AG04449 (cell line): ENCODE results near the gene FOXP1.

Experiments used
- CTCF ChIA-PET: fragments of 350-600 bp; formaldehyde crosslinking; extraction: SDS; loops from one replicate; lab custom pipeline; 2021; ENCODE audit warnings: antibody characterized with exemption; lab: Yijun Ruan, JAX
- POLR2A ChIA-PET: fragments of 400-600, 350-600 bp; formaldehyde crosslinking; extraction: SDS; loops from one replicate; lab custom pipeline; 2020; ENCODE audit warnings: antibody characterized with exemption, inconsistent platforms; lab: Yijun Ruan, JAX
- DNase-seq: peaks from one replicate; pipeline ENCODE4 v3.0.0-alpha.2; 2010; ENCODE audit warnings: low read depth, low spot score
- H3K4me3 ChIP-seq: 2 replicates; pipeline ENCODE4 v1.5.1; 2011; ENCODE audit warnings: low read depth, mild to moderate bottlenecking, control low read depth, low read length
- CTCF ChIP-seq: IDR thresholded peaks from one replicate; pipeline ENCODE4 v1.5.1; 2011; ENCODE audit warnings: mild to moderate bottlenecking, moderate library complexity, low read length, control low read depth, inconsistent platforms; ENCODE audit not compliant: insufficient read depth; ENCODE audit errors: missing control alignments

Gene FOXP1

DNA sequence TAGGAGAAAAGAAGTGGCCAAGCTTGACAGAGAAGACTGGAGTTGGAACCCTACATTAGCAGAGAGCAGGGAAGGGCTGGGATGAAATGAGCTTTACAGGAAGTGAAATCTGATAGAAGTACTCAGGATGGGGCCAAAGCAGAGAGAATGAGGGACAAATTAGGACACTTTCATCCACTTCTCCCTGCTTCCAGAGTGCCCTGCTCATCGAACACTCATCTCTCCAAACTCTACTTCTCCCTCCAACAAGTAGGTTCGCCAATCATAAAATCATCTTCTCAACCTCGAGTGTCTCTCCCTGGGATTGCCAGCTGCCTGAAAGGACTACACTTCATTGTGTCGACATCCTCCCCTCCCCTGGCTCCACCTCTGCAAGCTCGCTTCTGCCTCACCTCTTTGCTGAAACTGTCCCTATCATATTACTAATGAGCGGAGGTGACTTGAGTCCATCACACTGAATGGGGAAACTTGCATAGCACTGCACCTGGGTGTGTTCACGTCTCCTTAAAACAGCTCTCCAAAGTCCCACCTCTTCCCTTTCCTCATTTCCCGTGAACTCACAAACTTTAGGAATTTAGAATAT is 365.8 kb downstream of the FOXP1 start:
- POLR2A ChIA-PET, result no interaction called here
- DNase-seq, result no peak
- no peak overlapping the region for H3K4me3 ChIP-seq
- CTCF ChIA-PET, result no interaction called here
- no peak for TF ChIP-seq CTCF

DNA sequence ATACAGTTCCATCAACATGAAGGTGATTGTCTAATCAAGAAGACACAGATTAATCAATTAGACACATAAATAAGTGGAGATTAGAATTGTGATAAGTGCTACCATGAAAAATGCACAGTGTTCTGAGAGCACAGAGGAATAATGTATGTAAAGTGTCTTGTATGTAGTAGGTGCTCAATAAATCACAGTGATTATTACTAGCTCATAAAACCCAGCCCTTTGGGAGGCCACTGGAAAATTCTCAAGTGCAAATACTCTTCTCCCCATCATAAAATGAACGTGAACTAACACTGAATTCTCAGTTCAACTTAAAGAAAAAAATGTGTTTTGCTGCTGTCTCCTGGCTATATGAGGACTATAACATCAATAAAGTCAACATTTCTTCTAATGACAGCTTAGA is 368.2 kb downstream of the FOXP1 start:
- no peak for DNase-seq
- ChIA-PET POLR2A (no interaction called here), CTCF (no interaction called here)

GRCh38 chr3:71214797-71215196 is 368.7 kb downstream of the FOXP1 start:
- ChIA-PET POLR2A (no interaction called here), CTCF (no interaction called here)
- no peak for TF ChIP-seq CTCF
- no peak for DNase-seq
- H3K4me3 ChIP-seq, result no peak overlapping the region

More for the DNA sequence above, 368.2 kb downstream of the FOXP1 start:
- H3K4me3 ChIP-seq, result no peak overlapping the region
- no peak for TF ChIP-seq CTCF

DNA sequence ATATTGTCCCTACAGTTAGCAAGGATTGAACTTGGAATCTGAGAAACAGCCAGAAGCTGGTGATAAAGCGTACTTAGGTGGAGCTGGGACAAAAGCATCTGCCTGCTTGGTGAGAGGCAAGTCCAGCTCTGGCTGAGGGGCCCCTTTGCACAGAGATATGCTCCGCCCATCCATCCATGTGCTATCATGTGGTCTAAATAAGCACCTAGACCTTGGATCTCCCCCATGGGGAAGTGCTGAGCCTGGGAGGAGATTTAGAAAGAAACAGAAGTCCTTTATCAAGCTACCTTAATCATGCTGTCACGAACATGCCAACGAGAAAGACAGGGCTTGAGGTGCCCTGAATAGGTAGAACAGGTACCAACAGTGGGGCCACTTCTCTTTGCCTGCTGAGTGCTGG is 369.5 kb downstream of the FOXP1 start:
- no peak for DNase-seq
- no peak overlapping the region for H3K4me3 ChIP-seq
- TF ChIP-seq CTCF, result no peak
- POLR2A ChIA-PET, result no interaction called here
- CTCF ChIA-PET, result no interaction called here

DNA sequence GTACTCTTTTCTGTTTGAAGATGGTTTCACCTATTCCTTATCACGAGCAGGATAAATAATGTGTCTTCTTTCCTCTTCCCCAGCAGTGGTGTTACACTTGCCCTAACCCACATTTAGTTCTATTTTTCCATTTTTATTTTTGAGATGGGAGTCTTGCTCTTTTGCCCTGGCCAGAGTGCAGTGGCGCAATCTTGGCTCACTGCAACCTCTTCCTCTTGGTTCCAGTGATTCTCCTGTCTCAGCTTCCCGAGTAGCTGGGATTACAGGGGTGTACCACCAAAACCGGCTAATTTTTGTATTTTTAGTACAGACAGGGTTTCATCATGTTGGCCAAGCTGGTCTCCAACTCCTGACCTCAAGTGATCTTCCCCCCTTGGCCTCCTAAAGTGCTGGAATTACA is 372.4 kb downstream of the FOXP1 start:
- ChIA-PET CTCF (interaction anchor here (1.0 to 1.7 kb wide), 2 partner anchors 8 to 21 kb away, joined by 3 to 5 read pairs; no protein-coding TSS in a partner anchor), POLR2A (interaction anchor here (1.0 kb wide), 1 partner anchor 107 kb away, joined by 3 read pairs; no protein-coding TSS in a partner anchor)
- no peak for TF ChIP-seq CTCF
- no peak overlapping the region for H3K4me3 ChIP-seq
- no peak for DNase-seq

DNA sequence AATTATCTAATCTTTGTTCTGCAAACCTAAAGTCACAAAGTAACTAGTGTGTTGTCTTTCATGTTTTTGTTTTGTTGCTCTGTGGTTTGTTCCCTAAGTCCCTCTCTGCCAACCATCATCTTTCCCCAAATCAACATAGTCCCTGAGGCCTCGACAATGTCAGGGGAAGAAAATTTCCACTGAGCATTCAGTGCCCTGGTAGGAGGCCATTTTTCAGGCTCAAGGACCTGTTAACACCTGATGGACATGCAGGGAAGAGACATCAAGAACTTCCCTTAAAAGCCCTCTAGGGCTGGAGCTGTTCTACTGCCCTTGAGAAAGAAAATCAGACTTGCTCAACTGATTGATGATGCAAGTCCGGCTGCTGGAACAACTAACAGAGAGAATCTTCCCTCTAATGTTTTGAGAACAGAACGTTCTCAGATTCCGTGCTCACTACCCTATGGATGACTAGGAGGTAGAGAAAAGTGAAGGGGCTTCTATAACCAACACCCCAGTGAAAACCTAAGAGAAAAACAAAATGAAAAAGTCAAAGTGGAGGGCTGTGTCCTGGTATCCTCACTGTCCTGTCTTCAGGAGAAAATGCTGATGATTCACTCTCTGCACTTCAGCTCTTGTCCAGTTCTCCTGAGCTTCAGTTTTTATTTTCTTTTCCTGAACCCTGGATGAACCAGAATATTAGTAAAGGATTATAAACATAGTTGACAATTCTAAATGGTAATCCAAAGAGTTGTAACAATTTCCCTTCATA is 373.1 kb downstream of the FOXP1 start:
- no peak for DNase-seq
- CTCF ChIA-PET, result interaction anchor here (1.0 to 1.4 kb wide), 2 partner anchors 9 to 23 kb away, joined by 3 to 4 read pairs; no protein-coding TSS in a partner anchor
- POLR2A ChIA-PET, result interaction anchor here (0.6 to 1.0 kb wide), 3 partner anchors 11 to 372 kb away, joined by 3 to 4 read pairs (median 3); no protein-coding TSS in a partner anchor
- TF ChIP-seq CTCF, result no peak
- no peak overlapping the region for H3K4me3 ChIP-seq
